Bronchial smooth muscle cell (primary cell): Measurements from ENCODE around the gene C20orf204. TPM values are rescaled to one million over a fixed set of nuclear protein-coding genes. Genes with fewer than 3 reads are reported as not detected.

Experiments
- total RNA-seq: library from RNA; depleted of rRNA; stranded (reverse); fragments of >200 nt; gene quantifications from 2 replicates; pipeline ENCODE4 v1.2.1, GENCODE V29; 2014

Gene C20orf204
- total RNA-seq: 0.47 and 0.60 TPM in 2 replicates

GRCh38 chr20:64035933-64036345, at the start of gene C20orf204:
Gene C20orf204 (plus strand): TSS chr20:64036182. CDS start chr20:64036324, 142 bp downstream.

GRCh38 chr20:64049060-64049877, 13.3 kb downstream of the C20orf204 start, which contains the start of gene SOX18:
Gene SOX18 (minus strand): TSS chr20:64049639. CDS start chr20:64049516, 123 bp downstream.

GRCh38 chr20:64062596-64063388, 26.8 kb downstream of the C20orf204 start, which contains the start of gene TCEA2:
Gene TCEA2 (plus strand): TSS chr20:64063198. CDS start chr20:64063313, 115 bp downstream.

GRCh38 chr20:64079273-64080012, 43.5 kb downstream of the C20orf204 start, which contains the start of gene RGS19:
Gene RGS19 (minus strand): TSS chr20:64079518. CDS start chr20:64076886, 2,632 bp downstream.

GRCh38 chr20:64080013-64080812, 44.2 kb downstream of the C20orf204 start, which contains the start of gene OPRL1:
Gene OPRL1 (plus strand): TSS chr20:64080082. CDS start chr20:64092721, 12,639 bp downstream.

GRCh38 chr20:64083804-64084684, 48.1 kb downstream of the C20orf204 start, which contains the start of gene LKAAEAR1:
Gene LKAAEAR1 (minus strand): TSS chr20:64084398. CDS start chr20:64084219, 179 bp downstream.

Other genes with a start within 250 kb of the C20orf204 start
- gene ZBTB46, start 204.9 kb upstream of the C20orf204 start, total RNA-seq: 23.6 and 54.7 TPM in 2 replicates
- gene ABHD16B, start 174.7 kb upstream of the C20orf204 start, total RNA-seq: under 0.01 TPM in 1 of 2 replicates, not detected in the other
- 95.0 and 133 TPM in 2 replicates for gene TPD52L2, start 170.9 kb upstream of the C20orf204 start, total RNA-seq
- 39.9 and 40.2 TPM in 2 replicates for gene DNAJC5, start 141.1 kb upstream of the C20orf204 start, total RNA-seq
- gene UCKL1, start 79.8 kb upstream of the C20orf204 start, total RNA-seq: 16.2 and 21.0 TPM in 2 replicates
- gene ZNF512B, start 66.3 kb upstream of the C20orf204 start, total RNA-seq: 5.2 and 5.8 TPM in 2 replicates
- gene SAMD10, start 56.5 kb upstream of the C20orf204 start, total RNA-seq: 0.34 and 0.47 TPM in 2 replicates
- gene PRPF6, start 55.0 kb upstream of the C20orf204 start, total RNA-seq: 65.7 and 90.4 TPM in 2 replicates
- gene SOX18, start 13.5 kb downstream of the C20orf204 start, total RNA-seq: under 0.01 TPM in 1 of 2 replicates, not detected in the other
- gene TCEA2, start 27.0 kb downstream of the C20orf204 start, total RNA-seq: 44.7 and 44.8 TPM in 2 replicates
- gene RGS19, start 43.3 kb downstream of the C20orf204 start, total RNA-seq: 5.4 and 5.8 TPM in 2 replicates
- gene OPRL1, start 43.9 kb downstream of the C20orf204 start, total RNA-seq: 2.2 and 3.5 TPM in 2 replicates
- 0.09 and 0.16 TPM in 2 replicates for gene LKAAEAR1, start 48.2 kb downstream of the C20orf204 start, total RNA-seq
- gene NPBWR2, start 71.4 kb downstream of the C20orf204 start, total RNA-seq: not detected in 2 replicates
- not detected in 2 replicates for gene MYT1, start 128.3 kb downstream of the C20orf204 start, total RNA-seq
- 35.5 and 53.5 TPM in 2 replicates for gene PCMTD2, start 219.6 kb downstream of the C20orf204 start, total RNA-seq